HG03439 (cell line): ENCODE results near the gene CCDC17.
A peak's percentile ranks its signal among the peaks of the same experiment; 100 is the strongest.

ENCODE experiments used
- ATAC-seq: cut with Tn5 transposase; IDR thresholded peaks from one replicate; pipeline ENCODE4 v1.9.1; 2021; ENCODE audit warnings: mild to moderate bottlenecking, moderate library complexity; ENCODE audit not compliant: unreplicated experiment

Gene CCDC17

GRCh38 chr1:45584351-45585109 lies 39.3 kb downstream of the CCDC17 start:
- peak; percentile 30 for ATAC-seq

GRCh38 chr1:45583666-45584350 lies 40.0 kb downstream of the CCDC17 start, which contains the start of gene NASP:
NASP (plus strand) TSS chr1:45584041; CDS start chr1:45584147, 106 bp downstream.
- ATAC-seq: peak; percentile 53

GRCh38 chr1:45583264-45583665 lies 40.6 kb downstream of the CCDC17 start:
- peak; percentile 72 for ATAC-seq

GRCh38 chr1:45574105-45574626 lies 49.7 kb downstream of the CCDC17 start:
- no peak for ATAC-seq

GRCh38 chr1:45573231-45573804 lies 50.5 kb downstream of the CCDC17 start:
- ATAC-seq: no peak

GRCh38 chr1:45570631-45571030 lies 53.2 kb downstream of the CCDC17 start:
- ATAC-seq: no peak
